GM19395 (cell line): Measurements from ENCODE around the gene ZCWPW2.

Experiments
- ATAC-seq: cut with Tn5 transposase; IDR thresholded peaks from one replicate; pipeline ENCODE4 v1.9.1; 2021; ENCODE audit warnings: mild to moderate bottlenecking, moderate library complexity; ENCODE audit not compliant: unreplicated experiment

The ZCWPW2 gene

GRCh38 chr3:28574036-28574435, 225.5 kb downstream of the ZCWPW2 start:
- no peak for ATAC-seq

- ATAC-seq, result no peak
Observed at GRCh38 chr3:28575100-28575745, 226.7 kb downstream of the ZCWPW2 start.
